OCI-LY1 (cell line): ENCODE results near the gene CHRNA4.

ENCODE experiments used
- H2AFZ ChIP-seq: fragments of 200-600 bp; sonication (generic), shearing (Covaris generic); 2 replicates; pipeline ENCODE4 v1.6.0; 2014; ENCODE audit warnings: antibody characterized with exemption, mild to moderate bottlenecking, low read length
- H3F3A ChIP-seq: fragments of 200-600 bp; sonication (generic), shearing (Covaris generic); 2 replicates; pipeline ENCODE4 v1.6.0; 2014; ENCODE audit warnings: mild to moderate bottlenecking, antibody characterized with exemption, low read length, moderate library complexity; ENCODE audit not compliant: insufficient read depth
- H3K27ac ChIP-seq: fragments of 200-600 bp; sonication (generic); 2 replicates; pipeline ENCODE4 v1.5.1; 2014; ENCODE audit warnings: low read length, mixed run types, mild to moderate bottlenecking, low read depth; ENCODE audit not compliant: poor library complexity, severe bottlenecking
- H3K27me3 ChIP-seq: fragments of 200-600 bp; sonication (generic); 2 replicates; pipeline ENCODE4 v1.6.0; 2014; ENCODE audit warnings: antibody characterized with exemption, mild to moderate bottlenecking, low read length, moderate library complexity; ENCODE audit not compliant: insufficient read depth
- H3K36me3 ChIP-seq: fragments of 200-600 bp; sonication (generic); 2 replicates; pipeline ENCODE4 v1.6.1; 2014; ENCODE audit warnings: mild to moderate bottlenecking, antibody characterized with exemption, low read length, moderate library complexity, mixed read lengths; ENCODE audit not compliant: insufficient read depth
- H3K4me1 ChIP-seq: fragments of 200-600 bp; sonication (generic); 2 replicates; pipeline ENCODE4 v1.5.1; 2014; ENCODE audit warnings: mild to moderate bottlenecking, low read length, moderate library complexity; ENCODE audit not compliant: insufficient read depth, severe bottlenecking
- H3K4me2 ChIP-seq: fragments of 200-600 bp; sonication (generic), shearing (Covaris generic); 2 replicates; pipeline ENCODE4 v1.6.1; 2014; ENCODE audit warnings: low read length
- H3K4me3 ChIP-seq: fragments of 200-600 bp; sonication (generic); 2 replicates; pipeline ENCODE4 v1.5.1; 2014; ENCODE audit warnings: low read length, low read depth, mild to moderate bottlenecking, mixed read lengths; ENCODE audit not compliant: poor library complexity, severe bottlenecking
- H3K79me2 ChIP-seq: fragments of 200-600 bp; shearing (Covaris generic); 2 replicates; pipeline ENCODE4 v1.6.1; 2016; ENCODE audit warnings: mixed run types, low read length, mixed read lengths; ENCODE audit not compliant: insufficient read depth
- H3K9ac ChIP-seq: fragments of 200-600 bp; sonication (generic), shearing (Covaris generic); 2 replicates; pipeline ENCODE4 v1.6.1; 2014; ENCODE audit warnings: mild to moderate bottlenecking, low read length, mixed read lengths
- H3K9me2 ChIP-seq: fragments of 200-600 bp; sonication (generic), shearing (Covaris generic); 2 replicates; pipeline ENCODE4 v1.6.1; 2014; ENCODE audit warnings: low read depth, mild to moderate bottlenecking, low read length, mixed read lengths
- H3K9me3 ChIP-seq: fragments of 200-600 bp; shearing (Covaris generic); 2 replicates; pipeline ENCODE4 v1.6.1; 2014; ENCODE audit warnings: low read length, mixed read lengths
- H4K20me1 ChIP-seq: fragments of 200-600 bp; sonication (generic), shearing (Covaris generic); 2 replicates; pipeline ENCODE4 v1.6.0; 2016; ENCODE audit warnings: mild to moderate bottlenecking, low read length; ENCODE audit not compliant: insufficient read depth
- CTCF ChIP-seq: fragments of 200-600 bp; sonication (generic), shearing (Covaris generic); IDR thresholded peaks from 2 replicates; pipeline ENCODE4 v1.5.1; 2017; ENCODE audit warnings: mild to moderate bottlenecking, antibody characterized with exemption, low read length, moderate library complexity, mixed read lengths
- EZH2 ChIP-seq: fragments of 200-600 bp; sonication (generic), shearing (Covaris generic); IDR thresholded peaks from 2 replicates; pipeline ENCODE4 v1.8.0; 2017; ENCODE audit warnings: borderline replicate concordance, mixed run types, mild to moderate bottlenecking, antibody characterized with exemption, low read length, moderate library complexity, mixed read lengths

Gene CHRNA4

GRCh38 chr20:63312690-63313348 lies 48.3 kb downstream of the CHRNA4 start:
- Histone ChIP-seq H3K79me2 (no peaks in the 10 kb centered on the region), H3K36me3 (no peaks in the 10 kb centered on the region), H3K4me1 (no peaks in the 10 kb centered on the region), H3K9me2 (no peaks in the 10 kb centered on the region), H3K9me3 (no peaks in the 10 kb centered on the region), H3K4me3 (no peak overlapping the region), H3K4me2 (no peak overlapping the region), H3F3A (no peaks in the 10 kb centered on the region), H3K9ac (no peak overlapping the region), H2AFZ (no peak overlapping the region), H3K27ac (no peak overlapping the region), H4K20me1 (no peaks in the 10 kb centered on the region), H3K27me3 (no peaks in the 10 kb centered on the region; the same call in 1 of the 2 replicates)
- no peak for TF ChIP-seq EZH2
- TF ChIP-seq CTCF: no peak

- Histone ChIP-seq H3K27me3 (no peaks in the 10 kb centered on the region; the same call in 1 of the 2 replicates), H3K4me2 (no peak overlapping the region), H3K36me3 (no peaks in the 10 kb centered on the region), H2AFZ (no peak overlapping the region), H3K27ac (no peak overlapping the region), H3K9ac (no peak overlapping the region), H3K9me3 (no peaks in the 10 kb centered on the region), H3K4me3 (no peak overlapping the region), H3F3A (no peaks in the 10 kb centered on the region), H3K4me1 (no peaks in the 10 kb centered on the region), H3K79me2 (no peaks in the 10 kb centered on the region), H3K9me2 (no peaks in the 10 kb centered on the region), H4K20me1 (no peaks in the 10 kb centered on the region)
- TF ChIP-seq CTCF (no peak), EZH2 (no peak)
Measured at GRCh38 chr20:63312273-63312672, 48.9 kb downstream of the CHRNA4 start.

GRCh38 chr20:63311833-63312243 lies 49.3 kb downstream of the CHRNA4 start:
- no peaks in the 10 kb centered on the region for H3F3A ChIP-seq
- H3K27ac ChIP-seq: no peak overlapping the region
- no peaks in the 10 kb centered on the region for H3K4me1 ChIP-seq
- no peaks in the 10 kb centered on the region for H3K9me3 ChIP-seq
- no peak overlapping the region for H3K4me2 ChIP-seq
- TF ChIP-seq CTCF (no peak), EZH2 (no peak)
- H2AFZ ChIP-seq: no peak overlapping the region
- H3K27me3 ChIP-seq: no peaks in the 10 kb centered on the region; the same call in 1 of the 2 replicates
- H3K4me3 ChIP-seq: no peak overlapping the region
- H4K20me1 ChIP-seq: no peaks in the 10 kb centered on the region
- H3K9ac ChIP-seq: no peak overlapping the region
- no peaks in the 10 kb centered on the region for H3K9me2 ChIP-seq
- H3K36me3 ChIP-seq: no peaks in the 10 kb centered on the region
- H3K79me2 ChIP-seq: no peaks in the 10 kb centered on the region
